K562 (cell line): ENCODE results near the gene FKBP8. TPM values are rescaled to one million over a fixed set of nuclear protein-coding genes. Genes with fewer than 3 reads are reported as not detected.

Experiments used
- ATAC-seq: fragments of 200-7000 bp; cut with Tn5 transposase; 3 replicates; pipeline ENCODE4 v1.9.1; 2020; ENCODE audit warnings: moderate library complexity
- BruUV-seq: library from RNA; stranded (reverse); fragments of 400-500 nt; replicated peaks from 2 replicates; lab custom pipeline; 2021; lab: Mats Ljungman, UMichigan
- CTCF ChIA-PET: fragments of 300-600 bp; formaldehyde crosslinking; extraction: SDS; loops from one replicate; lab custom pipeline; 2021; ENCODE audit warnings: low intra/inter-chr PET ratio; lab: Yijun Ruan, JAX
- POLR2A ChIA-PET: fragments of 300-600, 350-650 bp; sonication (Branson Sonifier 250); formaldehyde crosslinking; extraction: SDS; loops from one replicate; lab custom pipeline; 2021; ENCODE audit warnings: antibody characterized with exemption, inconsistent platforms; lab: Yijun Ruan, JAX
- DNase-seq, 4 experiments: peaks; one replicate each; pipeline versions ENCODE4 v3.0.0 to v3.0.0-alpha.2; 2011 to 2018; ENCODE audit warnings: low spot score in 3 of 4, mixed read lengths in 3 of 4; ENCODE audit errors: extremely low read depth in 1 of 4
- FAIRE-seq: peaks from 2 replicates; lab custom pipeline; 2011; peaks lifted over from hg19 to GRCh38; lab: Jason Lieb, UNC
- H2AFZ ChIP-seq: 2 replicates; pipeline ENCODE4 v1.6.0; 2011; ENCODE audit warnings: low read depth, low read length, control low read depth, inconsistent platforms
- H3K27ac ChIP-seq: fragments of 200-600 bp; 3 replicates; pipeline ENCODE4 v1.8.0; 2011; ENCODE audit warnings: low read depth, mild to moderate bottlenecking, control low read depth, inconsistent platforms, low read length, moderate library complexity, mixed read lengths; ENCODE audit errors: extremely low read depth
- H3K27me3 ChIP-seq, 2 experiments: fragments of 300-600 bp in 1 of 2; 2 replicates in 1 of 2; 3 replicates in 1 of 2; pipeline versions ENCODE4 v1.6.0 to v1.8.0; 2011; ENCODE audit warnings: inconsistent platforms in 2 of 2, low read length in 2 of 2, mild to moderate bottlenecking in 1 of 2, mixed read lengths in 1 of 2, moderate library complexity in 1 of 2; ENCODE audit not compliant: control insufficient read depth in 2 of 2, insufficient read depth in 2 of 2
- H3K36me3 ChIP-seq: fragments of 300-600 bp; 3 replicates; pipeline ENCODE4 v1.8.0; 2011; ENCODE audit warnings: mild to moderate bottlenecking, low read length, inconsistent platforms; ENCODE audit not compliant: control insufficient read depth, insufficient read depth
- H3K4me1 ChIP-seq, 2 experiments: fragments of 200-600 bp in 1 of 2; replicated peaks in 1 of 2; 2 replicates in 1 of 2; 3 replicates in 1 of 2; pipeline versions ENCODE4 v1.5.1 to v1.8.0; 2011; ENCODE audit warnings: inconsistent platforms in 2 of 2, low read length in 2 of 2, mild to moderate bottlenecking in 1 of 2, mixed read lengths in 1 of 2, moderate library complexity in 1 of 2; ENCODE audit not compliant: control insufficient read depth in 2 of 2, insufficient read depth in 2 of 2
- H3K4me2 ChIP-seq: 2 replicates; pipeline ENCODE4 v1.6.1; 2011; ENCODE audit warnings: low read length, control low read depth, inconsistent platforms, mixed read lengths; ENCODE audit not compliant: insufficient read depth
- H3K4me3 ChIP-seq: fragments of 200-600 bp; sonication (generic), shearing (Covaris generic); 2 replicates; pipeline ENCODE4 v1.5.1; 2016; ENCODE audit warnings: control low read depth, inconsistent platforms
- H3K79me2 ChIP-seq: fragments of 200-600 bp; 3 replicates; pipeline ENCODE4 v1.8.0; 2011; ENCODE audit warnings: low read length, inconsistent platforms; ENCODE audit not compliant: control insufficient read depth, insufficient read depth
- H3K9ac ChIP-seq, 2 experiments: 2 replicates each; pipeline versions ENCODE4 v1.6.0 to v1.6.1; 2011; ENCODE audit warnings: low read depth in 2 of 2, low read length in 2 of 2, control low read depth in 1 of 2, inconsistent platforms in 1 of 2, mild to moderate bottlenecking in 1 of 2, mixed read lengths in 1 of 2; ENCODE audit not compliant: insufficient read depth in 1 of 2
- H3K9me1 ChIP-seq: one replicate; pipeline ENCODE4 v1.6.0; 2011; ENCODE audit warnings: inconsistent platforms, mild to moderate bottlenecking, low read length, moderate library complexity; ENCODE audit not compliant: control insufficient read depth, insufficient read depth
- H3K9me3 ChIP-seq: replicated peaks from 2 replicates; pipeline ENCODE4 v1.5.1; 2011; ENCODE audit warnings: low read depth, low read length, inconsistent platforms; ENCODE audit not compliant: control insufficient read depth, insufficient read depth
- H4K20me1 ChIP-seq: replicated peaks from 2 replicates; pipeline ENCODE4 v1.6.1; 2011; ENCODE audit warnings: low read length, inconsistent platforms, mixed read lengths; ENCODE audit not compliant: control insufficient read depth, insufficient read depth
- LCOR ChIP-seq: sonication (generic); formaldehyde crosslinking; IDR thresholded peaks from 2 replicates; pipeline ENCODE4 v1.8.0; 2022; ENCODE audit warnings: mild to moderate bottlenecking, missing genetic modification reagents
- RBFOX2 ChIP-seq: fragments of 200-400 bp; formaldehyde crosslinking; IDR thresholded peaks from 2 replicates; pipeline ENCODE4 v1.6.1; 2017; ENCODE audit warnings: low read depth, mild to moderate bottlenecking, low read length, moderate library complexity
- RFX7 ChIP-seq: fragments of 250-450 bp; sonication (Bioruptor Pico); IDR thresholded peaks from 2 replicates; pipeline ENCODE4 v1.5.1; 2021; ENCODE audit warnings: mild to moderate bottlenecking
- ZNF146 ChIP-seq: IDR thresholded peaks from one replicate; pipeline ENCODE4 v1.6.1; 2018; ENCODE audit warnings: missing compliant biosample characterization; ENCODE audit not compliant: unreplicated experiment
- WGBS: fragments of 100-300 bp; shearing (Covaris generic); methylation state at CpG from one replicate; pipeline ENCODE4 v1.1.6; 2016; ENCODE audit warnings: low coverage, mixed read lengths; ENCODE audit not compliant: insufficient coverage; ENCODE audit errors: missing lambda C conversion rate; 5-methylcytosine and 5-hydroxymethylcytosine counted together
- in situ Hi-C: fragments of 300-500 bp; cut with MboI; formaldehyde crosslinking; loops from 4 replicates; pipeline ENCODE4 v1.15.0; 2018; ENCODE audit warnings: inconsistent platforms, mixed read lengths
- intact Hi-C: fragments of 100-400 bp; cut with micrococcal nuclease; formaldehyde crosslinking; loops from 2 replicates; pipeline ENCODE4 v1.14.2; 2022
- polyA plus RNA-seq, 8 experiments: library from polyadenylated mRNA; depleted of rRNA in 4 of 8; stranded (reverse) in 5 of 8; unstranded in 3 of 8; fragments of >200 nt; fragmentation: Nextera tagmentation in 2 of 8; fragmentation: Illumina TruSeq in 1 of 8; extraction: Ambion mirVana in 2 of 8; extraction: Trizol in 1 of 8; gene quantifications; 2 replicates each; pipeline versions ENCODE4 v1.2.1 to v1.2.3, GENCODE V29; 2011 to 2014; ENCODE audit warnings: inconsistent platforms in 1 of 8, missing spikeins in 1 of 8
- total RNA-seq, 7 experiments: library from RNA; depleted of rRNA in 6 of 7; stranded (reverse); fragments of >200 nt in 6 of 7; fragmentation: Illumina TruSeq in 2 of 7; extraction: Trizol in 2 of 7; gene quantifications; 2 replicates each; pipeline versions ENCODE4 v1.2.1 to v1.2.3, GENCODE V29; 2011 to 2021; ENCODE audit warnings: low replicate concordance in 1 of 7

The FKBP8 gene
- total and polyA plus RNA-seq, 9 of the 15 experiments (the other 6 are each of a cell fraction or from before 2014, with no cell fraction given) = 0.46 to 236 (median 104) TPM

GRCh38 chr19:18515959-18516358 lies 27.4 kb downstream of the FKBP8 start:
- FAIRE-seq = no peak
- ATAC-seq = no peak
- DNase-seq = no peak
- Histone ChIP-seq H3K4me3 (no peak overlapping the region), H2AFZ (no peak overlapping the region), H3K4me1 (peaks cover 20 to 31% of the 10 kb centered on the region in 2 experiments), H3K9me1 (peaks cover 14% of the 10 kb centered on the region), H3K9ac (peak overlapping the region in 1 of 2 experiments; percentile 26; a peak in 2 of 4 replicates), H3K27me3 (no peaks in the 10 kb centered on the region), H3K9me3 (no peaks in the 10 kb centered on the region), H3K36me3 (peaks cover 13% of the 10 kb centered on the region), H3K79me2 (peaks cover 94% of the 10 kb centered on the region), H4K20me1 (peaks cover 55% of the 10 kb centered on the region), H3K4me2 (no peak overlapping the region), H3K27ac (no peak overlapping the region)
- ChIA-PET POLR2A (interaction anchor here (1.1 to 7.0 kb wide), 3 partner anchors 7 to 56 kb away, joined by 4 to 84 read pairs (median 4); partner anchors contain the start of gene UBA52), CTCF (no interaction called here)
- no TSS peak for BruUV-seq
- WGBS = 77% methylated on average over 5 of the region's 5 CpGs
- TF ChIP-seq LCOR (CRISPR knock-in tag) (no peak), RBFOX2 (0 out of 2 replicates have a peak, but pooled peaks have one; percentile 40), ZNF146 (CRISPR knock-in tag) (no peak), RFX7 (CRISPR knock-in tag) (no peak)
- in situ Hi-C loops = no loop called here
- intact Hi-C loops = no loop called here
